MM.1S (cell line): Measurements from ENCODE around the gene TTC27.

Experiments used
- CTCF ChIP-seq: fragments of 300-600 bp; sonication (generic); IDR thresholded peaks from 2 replicates; pipeline ENCODE4 v1.5.1; 2016; ENCODE audit warnings: antibody characterized with exemption, low read length, mixed read lengths
- EZH2 ChIP-seq: fragments of 300-600 bp; sonication (generic); optimal IDR thresholded peaks from 2 replicates; pipeline ENCODE3; 2017; ENCODE audit warnings: low read depth, mild to moderate bottlenecking, antibody characterized with exemption, low read length, mixed read lengths
- EZH2phosphoT487 ChIP-seq: fragments of 300-600 bp; sonication (generic); IDR thresholded peaks from 2 replicates; pipeline ENCODE4 v1.6.1; 2018; ENCODE audit warnings: antibody characterized with exemption, low read length

GRCh38 chr2:32627814-32628579 lies at the start of gene TTC27:
- no peak for TF ChIP-seq CTCF
- no peak for TF ChIP-seq EZH2
- TF ChIP-seq EZH2phosphoT487, result no peak
